Vagina (tissue), 2 donors: Measurements from ENCODE around the gene FCER2. TPM values are rescaled to one million over a fixed set of nuclear protein-coding genes. Genes with fewer than 3 reads are reported as not detected.

Experiments used
- DNase-seq, 2 donors: peaks; one replicate each; pipeline ENCODE4 v3.0.0-alpha.2; 2017; ENCODE audit errors: extremely low spot score in 2 of 2
- H3K27ac ChIP-seq: fragments of 200-600 bp; sonication (generic); one replicate; pipeline ENCODE4 v1.5.1; 2019
- H3K27me3 ChIP-seq: fragments of 200-600 bp; sonication (generic); one replicate; pipeline ENCODE4 v1.5.1; 2019
- H3K36me3 ChIP-seq, 2 donors: fragments of 200-600 bp; sonication (generic); one replicate each; pipeline ENCODE4 v1.5.1; 2017 to 2019
- H3K4me1 ChIP-seq: fragments of 200-600 bp; sonication (generic); one replicate; pipeline ENCODE4 v1.5.1; 2019
- H3K4me3 ChIP-seq, 2 donors: fragments of 200-600 bp; sonication (generic); 1 replicate in 1 of 2; 2 replicates in 1 of 2; pipeline ENCODE4 v1.5.1; 2016 to 2019
- H3K9me3 ChIP-seq: fragments of 200-600 bp; sonication (generic); one replicate; pipeline ENCODE4 v1.5.1; 2019
- POLR2A ChIP-seq, 2 donors: fragments of 450-650 bp; IDR thresholded peaks; one replicate each; pipeline ENCODE4 v1.6.1; 2017; ENCODE audit warnings: antibody characterized with exemption in 2 of 2, mild to moderate bottlenecking in 2 of 2, moderate library complexity in 2 of 2
- POLR2AphosphoS5 ChIP-seq, 2 donors: sonication (generic); formaldehyde crosslinking; IDR thresholded peaks; one replicate each; pipeline ENCODE4 v1.9.0; 2017; ENCODE audit warnings: antibody characterized with exemption in 2 of 2, mild to moderate bottlenecking in 2 of 2, low read depth in 1 of 2; ENCODE audit not compliant: insufficient read depth in 1 of 2
- intact Hi-C: fragments of 100-400 bp; cut with DNase I; formaldehyde crosslinking; loops from one replicate; pipeline ENCODE4 v1.15.1; 2023
- total RNA-seq: library from RNA; depleted of rRNA; stranded (reverse); fragments of >200 nt; gene quantifications from one replicate; pipeline ENCODE4 v1.2.3, GENCODE V29; 2016
- TF ChIP-seq, protein P1 (sequence below), 3 experiments: fragments of 450-650 bp in 2 of 3; fragments of 200-600 bp in 1 of 3; sonication (generic) in 1 of 3; IDR thresholded peaks; one replicate each; pipeline ENCODE4 v1.5.1; 2017 to 2019; ENCODE audit warnings: antibody characterized with exemption in 3 of 3, mild to moderate bottlenecking in 2 of 3, moderate library complexity in 2 of 3

Gene FCER2
- total RNA-seq, 1 donor from 2014 or later = not detected

DNA sequence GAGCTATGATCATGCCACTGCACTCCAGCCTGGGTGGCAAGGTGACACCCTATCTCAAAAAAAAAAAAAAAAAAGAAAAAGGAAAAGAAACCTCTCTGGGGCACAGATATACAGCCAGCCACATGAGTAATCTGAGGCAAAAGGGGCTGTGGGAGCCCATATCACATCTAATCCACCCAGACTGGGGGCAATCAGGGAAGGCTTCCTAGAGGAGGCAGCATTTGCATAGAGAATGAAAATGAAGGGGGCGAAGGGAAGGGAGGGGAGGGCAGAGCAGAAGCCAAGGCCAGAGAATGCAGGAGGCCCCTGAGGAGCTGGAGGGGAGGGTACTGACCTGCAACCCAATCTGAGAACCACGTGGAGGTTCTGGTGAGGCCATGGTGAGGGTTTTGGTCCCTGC lies 51.8 kb downstream of the FCER2 start:
- no peaks in the 10 kb centered on the region for H3K36me3 ChIP-seq
- H3K9me3 ChIP-seq = no peaks in the 10 kb centered on the region
- DNase-seq = no peak
- H3K4me1 ChIP-seq = peaks cover 4% of the 10 kb centered on the region
- H3K27me3 ChIP-seq = no peaks in the 10 kb centered on the region
- H3K4me3 ChIP-seq = no peak overlapping the region
- intact Hi-C loops = no loop called here
- no peak overlapping the region for H3K27ac ChIP-seq
- TF ChIP-seq, protein P1, sequence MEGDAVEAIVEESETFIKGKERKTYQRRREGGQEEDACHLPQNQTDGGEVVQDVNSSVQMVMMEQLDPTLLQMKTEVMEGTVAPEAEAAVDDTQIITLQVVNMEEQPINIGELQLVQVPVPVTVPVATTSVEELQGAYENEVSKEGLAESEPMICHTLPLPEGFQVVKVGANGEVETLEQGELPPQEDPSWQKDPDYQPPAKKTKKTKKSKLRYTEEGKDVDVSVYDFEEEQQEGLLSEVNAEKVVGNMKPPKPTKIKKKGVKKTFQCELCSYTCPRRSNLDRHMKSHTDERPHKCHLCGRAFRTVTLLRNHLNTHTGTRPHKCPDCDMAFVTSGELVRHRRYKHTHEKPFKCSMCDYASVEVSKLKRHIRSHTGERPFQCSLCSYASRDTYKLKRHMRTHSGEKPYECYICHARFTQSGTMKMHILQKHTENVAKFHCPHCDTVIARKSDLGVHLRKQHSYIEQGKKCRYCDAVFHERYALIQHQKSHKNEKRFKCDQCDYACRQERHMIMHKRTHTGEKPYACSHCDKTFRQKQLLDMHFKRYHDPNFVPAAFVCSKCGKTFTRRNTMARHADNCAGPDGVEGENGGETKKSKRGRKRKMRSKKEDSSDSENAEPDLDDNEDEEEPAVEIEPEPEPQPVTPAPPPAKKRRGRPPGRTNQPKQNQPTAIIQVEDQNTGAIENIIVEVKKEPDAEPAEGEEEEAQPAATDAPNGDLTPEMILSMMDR (IDR thresholded peaks at IDR 0.05) = no peak
- TF ChIP-seq POLR2AphosphoS5 (IDR thresholded peaks at IDR 0.05; ENCODE audit: insufficient read depth in 1 of 2, low read depth in 1 of 2) (no peak), POLR2A (IDR thresholded peaks at IDR 0.05) (no peak)

- no peaks in the 10 kb centered on the region for H3K9me3 ChIP-seq
- H3K4me1 ChIP-seq = peaks cover 4% of the 10 kb centered on the region
- no peaks in the 10 kb centered on the region for H3K27me3 ChIP-seq
- H3K4me3 ChIP-seq = no peak overlapping the region
- TF ChIP-seq POLR2A (IDR thresholded peaks at IDR 0.05) (no peak), POLR2AphosphoS5 (IDR thresholded peaks at IDR 0.05; ENCODE audit: insufficient read depth in 1 of 2, low read depth in 1 of 2) (no peak)
- TF ChIP-seq, protein P1 (IDR thresholded peaks at IDR 0.05) = no peak
- no peak overlapping the region for H3K27ac ChIP-seq
- no peaks in the 10 kb centered on the region for H3K36me3 ChIP-seq
- intact Hi-C loops = no loop called here
- no peak for DNase-seq
Observed at GRCh38 chr19:7648265-7649014, 53.5 kb downstream of the FCER2 start.

GRCh38 chr19:7647156-7647555 lies 54.8 kb downstream of the FCER2 start:
- intact Hi-C loops = no loop called here
- Histone ChIP-seq H3K9me3 (no peaks in the 10 kb centered on the region), H3K27me3 (no peaks in the 10 kb centered on the region), H3K4me1 (peaks cover under 1% of the 10 kb centered on the region), H3K4me3 (no peak overlapping the region), H3K27ac (no peak overlapping the region), H3K36me3 (no peaks in the 10 kb centered on the region)
- TF ChIP-seq POLR2A (IDR thresholded peaks at IDR 0.05) = no peak
- no peak for TF ChIP-seq POLR2AphosphoS5 (IDR thresholded peaks at IDR 0.05; ENCODE audit: insufficient read depth in 1 of 2, low read depth in 1 of 2)
- TF ChIP-seq, protein P1 (IDR thresholded peaks at IDR 0.05) = no peak
- no peak for DNase-seq

GRCh38 chr19:7646426-7646700 lies 55.6 kb downstream of the FCER2 start:
- Histone ChIP-seq H3K36me3 (no peaks in the 10 kb centered on the region), H3K27me3 (no peaks in the 10 kb centered on the region)
- intact Hi-C loops = no loop called here

More at GRCh38 chr19:7646426-7646700, 55.6 kb downstream of the FCER2 start:
- TF ChIP-seq POLR2A (IDR thresholded peaks at IDR 0.05) (no peak), POLR2AphosphoS5 (IDR thresholded peaks at IDR 0.05; ENCODE audit: insufficient read depth in 1 of 2, low read depth in 1 of 2) (no peak)
- TF ChIP-seq, protein P1 (IDR thresholded peaks at IDR 0.05) = no peak
- H3K27ac ChIP-seq = no peak overlapping the region
- no peaks in the 10 kb centered on the region for H3K9me3 ChIP-seq
- no peak overlapping the region for H3K4me3 ChIP-seq
- H3K4me1 ChIP-seq = no peaks in the 10 kb centered on the region
- no peak for DNase-seq
